Globus pallidus (tissue), 1 donor: ENCODE measurements around the gene MAP4.

Experiments used
- DNase-seq: peaks from one replicate; pipeline ENCODE4 v3.0.0-alpha.2; 2015; ENCODE audit warnings: low spot score

Gene MAP4

GRCh38 chr3:47961815-47962606 lies 54.2 kb downstream of the MAP4 start:
- no peak for DNase-seq

DNA sequence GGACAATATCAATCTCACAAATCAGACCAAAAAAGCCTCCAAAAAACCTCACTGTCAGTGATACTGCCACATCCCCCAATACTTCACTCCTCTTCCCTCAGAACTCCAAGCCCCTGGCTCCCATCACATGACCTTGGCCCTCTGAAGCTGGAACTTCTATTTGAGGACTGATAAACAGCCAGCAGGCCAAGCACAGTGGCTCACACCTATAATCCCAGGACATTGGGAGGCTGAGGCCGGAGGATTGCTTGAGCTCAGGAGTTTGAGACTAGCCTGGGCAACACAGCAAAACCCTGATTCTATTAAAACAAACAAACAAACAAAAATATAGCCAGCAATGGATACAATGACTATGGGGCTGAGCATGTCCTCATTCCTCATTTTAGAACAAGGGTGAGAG lies 55.2 kb downstream of the MAP4 start:
- no peak for DNase-seq

DNA sequence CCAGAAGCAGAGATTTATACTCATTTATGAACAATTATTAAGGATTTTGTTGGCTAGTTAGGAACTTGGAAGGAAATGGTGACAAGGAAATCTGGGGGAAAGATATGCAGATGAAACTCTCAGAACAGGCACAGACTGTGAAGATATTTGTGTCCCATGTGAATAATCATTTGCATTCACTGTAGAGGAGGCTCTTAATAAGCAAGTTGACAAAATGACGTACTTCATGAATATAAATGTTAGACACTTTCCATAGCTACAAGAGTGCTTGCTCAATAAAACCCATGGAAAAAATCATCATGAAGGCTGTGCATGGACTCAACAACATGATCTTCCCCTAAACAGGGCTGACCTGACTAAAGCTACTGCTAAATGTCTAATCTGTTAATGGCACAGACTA lies 59.7 kb downstream of the MAP4 start:
- DNase-seq, result no peak

DNA sequence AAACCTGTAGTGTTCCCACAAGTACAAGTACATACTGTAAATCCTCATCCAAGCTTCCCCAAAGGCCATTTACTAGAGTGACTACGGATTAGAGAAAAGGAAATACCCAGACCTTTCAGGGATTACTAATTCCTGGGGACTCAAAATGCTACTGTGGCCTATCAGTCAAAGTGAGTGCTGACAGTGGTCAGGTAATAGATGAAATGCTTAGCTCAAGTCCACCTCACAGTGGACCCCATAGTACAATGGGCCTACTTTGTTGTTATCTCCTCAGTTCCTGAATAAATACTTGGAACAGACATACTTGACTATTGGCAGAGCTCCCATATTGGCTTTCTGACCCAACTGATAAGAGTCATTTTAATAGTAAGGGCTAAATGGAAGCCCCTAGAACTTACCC lies 61.6 kb downstream of the MAP4 start:
- DNase-seq, result no peak

- no peak for DNase-seq
Observed at GRCh38 chr3:47950453-47951169, 65.6 kb downstream of the MAP4 start.

GRCh38 chr3:47949979-47950378 lies 66.2 kb downstream of the MAP4 start:
- DNase-seq, result no peak

DNA sequence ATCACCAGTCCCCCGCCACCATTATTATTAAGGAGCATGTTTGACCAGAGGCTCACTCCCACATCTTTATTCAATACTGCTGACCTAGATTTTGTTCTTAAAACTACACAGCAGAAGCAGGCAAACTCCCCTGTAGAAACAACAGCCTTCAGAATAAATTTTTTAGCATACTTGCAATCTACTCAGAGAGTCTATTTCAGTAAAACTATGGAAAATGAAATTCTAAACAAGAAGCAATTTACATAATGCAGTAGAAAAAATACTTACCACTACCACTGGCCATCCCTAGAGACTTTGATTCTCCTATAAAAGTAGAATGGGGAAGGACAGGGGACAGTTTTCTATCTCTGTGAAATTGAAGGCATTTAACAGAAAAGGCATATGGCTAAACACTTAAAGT lies 76.0 kb downstream of the MAP4 start:
- DNase-seq, result no peak

DNA sequence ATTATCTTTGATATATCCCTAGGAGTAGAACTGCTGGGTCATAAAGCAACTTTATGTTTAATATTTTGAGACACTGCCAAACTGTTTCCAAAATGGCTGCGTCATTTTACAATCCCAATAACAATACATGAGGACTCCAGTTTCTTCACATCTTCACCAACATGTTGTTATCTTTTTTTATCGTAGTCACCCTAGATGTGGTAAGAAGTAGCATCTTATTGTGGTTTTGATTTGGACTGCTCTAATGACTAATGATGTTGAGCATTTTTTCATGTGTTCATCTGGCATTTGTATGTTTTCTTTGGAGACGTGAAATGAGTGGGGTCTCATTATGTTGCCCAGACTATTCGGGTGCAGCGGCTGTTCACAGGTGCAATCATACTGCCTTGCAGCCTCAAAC lies 83.8 kb downstream of the MAP4 start:
- DNase-seq, result no peak

DNA sequence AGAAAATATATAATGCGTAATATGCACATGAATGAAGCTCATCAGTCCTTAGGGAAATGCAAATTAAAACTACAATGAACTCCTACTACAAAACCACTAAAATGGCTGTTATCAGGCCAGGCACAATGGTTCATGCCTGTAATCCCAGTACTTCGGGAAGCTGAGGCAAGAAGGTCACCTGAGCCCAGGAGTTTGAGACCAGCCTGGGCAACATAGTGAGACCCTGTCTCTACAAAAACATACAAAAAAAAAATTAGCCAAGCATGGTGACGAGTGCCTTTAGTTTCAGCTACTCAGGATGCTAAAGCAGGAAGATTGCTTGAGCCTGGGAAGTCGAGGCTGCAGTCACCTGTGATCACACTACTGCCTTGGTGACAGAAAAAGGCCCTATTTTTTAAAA lies 85.2 kb downstream of the MAP4 start:
- DNase-seq, result no peak

- DNase-seq, result no peak
Observed at GRCh38 chr3:47916696-47917095, 99.5 kb downstream of the MAP4 start.

DNA sequence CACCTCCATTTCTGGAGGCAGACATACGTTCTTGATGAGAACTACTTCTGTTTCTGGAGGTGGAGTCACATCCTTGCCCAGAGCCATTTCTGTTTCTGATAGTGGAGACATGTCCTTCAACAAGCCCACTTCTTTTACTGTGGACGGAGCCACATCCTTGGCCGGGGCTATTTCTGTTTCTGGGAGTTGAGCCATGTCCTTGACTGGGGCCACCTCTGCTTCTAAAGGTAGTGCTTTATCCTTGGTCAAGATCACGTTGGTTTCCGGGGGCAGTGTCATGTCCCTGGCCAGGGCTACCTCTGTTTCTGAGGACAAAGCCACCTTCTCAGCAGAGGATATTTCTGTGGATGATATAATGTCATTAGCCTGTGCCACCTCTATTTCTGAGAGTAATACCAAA lies 100.0 kb downstream of the MAP4 start:
- no peak for DNase-seq

- no peak for DNase-seq
Observed at GRCh38 chr3:47912006-47912504, 104.2 kb downstream of the MAP4 start.

- DNase-seq, result no peak
Observed at GRCh38 chr3:47910777-47911440, 105.3 kb downstream of the MAP4 start.

DNA sequence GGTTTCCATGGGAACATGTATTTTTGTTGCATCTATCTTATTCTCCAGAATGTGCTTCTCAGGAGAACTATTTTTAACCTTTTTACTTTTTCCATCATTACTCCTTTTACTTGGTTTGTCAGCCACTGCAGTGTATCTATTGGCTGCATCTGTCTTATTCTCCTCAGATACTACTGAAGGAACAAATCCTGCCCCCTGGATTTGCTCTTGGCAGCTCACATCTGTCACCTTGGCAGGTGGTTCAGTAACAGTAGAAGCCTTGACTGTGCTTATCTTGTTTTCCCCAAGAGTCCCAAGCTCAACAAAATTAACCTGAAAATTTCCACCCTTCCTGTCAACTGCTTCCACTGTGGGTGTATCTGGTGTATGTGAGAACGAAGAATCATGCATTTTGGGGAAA lies 106.0 kb downstream of the MAP4 start:
- DNase-seq, result no peak

DNA sequence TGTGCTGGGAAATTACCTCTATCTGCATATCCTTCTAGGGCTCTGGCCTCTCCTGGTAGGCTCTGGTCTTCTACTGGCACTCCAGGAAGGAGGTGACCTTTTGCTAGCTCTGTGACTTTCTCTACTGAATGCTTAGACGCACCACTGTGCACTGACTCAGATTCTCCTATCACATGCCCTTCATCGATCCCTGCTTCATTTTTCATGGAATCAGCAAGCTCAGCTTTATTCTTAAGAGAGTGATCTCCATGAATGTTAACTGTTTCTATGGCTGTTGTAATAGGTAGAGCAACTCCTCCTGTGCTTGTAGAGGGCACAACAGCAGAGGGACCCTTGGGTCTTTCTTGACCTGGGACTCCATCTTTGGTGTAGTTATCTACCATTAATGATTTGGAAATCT lies 106.6 kb downstream of the MAP4 start:
- no peak for DNase-seq

DNA sequence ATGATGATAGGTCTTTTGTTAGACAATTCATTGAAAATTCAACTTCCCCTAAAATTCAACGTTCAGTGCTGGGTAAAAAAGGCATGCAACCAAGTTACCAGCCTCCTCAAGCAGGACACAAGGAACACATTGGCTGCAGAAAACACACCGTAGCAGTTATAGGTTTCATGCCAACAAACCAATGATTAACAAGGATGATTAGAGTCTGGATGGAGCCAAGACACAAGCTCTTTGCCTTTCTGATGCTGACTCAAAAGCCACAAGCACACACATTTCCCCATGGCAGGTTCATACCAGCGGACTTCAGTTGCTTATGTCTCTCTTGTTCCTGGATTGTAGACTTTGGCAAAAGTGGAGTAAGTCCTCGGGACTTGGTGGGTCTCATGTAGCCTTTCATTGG lies 107.5 kb downstream of the MAP4 start:
- no peak for DNase-seq

DNA sequence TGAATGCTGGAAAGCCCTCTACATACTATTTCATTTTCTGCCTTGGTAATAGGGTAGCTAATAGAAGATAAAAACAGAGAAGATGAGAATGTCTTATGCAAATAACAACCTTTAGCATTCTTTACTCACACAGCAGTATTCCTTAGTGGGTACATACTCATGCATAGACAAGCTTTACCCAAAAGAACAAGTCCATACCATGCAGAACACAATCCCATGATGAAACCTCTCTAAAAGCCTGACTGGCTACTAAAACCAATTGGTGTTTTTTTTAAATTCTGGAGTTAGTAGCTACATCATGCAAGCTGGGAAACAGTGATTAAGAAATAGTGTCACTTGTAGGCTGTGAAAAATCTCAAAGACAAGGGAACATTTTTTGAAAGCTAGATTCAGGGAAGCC lies 108.4 kb downstream of the MAP4 start:
- no peak for DNase-seq

- DNase-seq, result no peak
Observed at GRCh38 chr3:47902746-47903145, 113.5 kb downstream of the MAP4 start.

GRCh38 chr3:47901280-47901833 lies 114.9 kb downstream of the MAP4 start:
- no peak for DNase-seq

- no peak for DNase-seq
Observed at GRCh38 chr3:47899495-47900108, 116.6 kb downstream of the MAP4 start.

DNA sequence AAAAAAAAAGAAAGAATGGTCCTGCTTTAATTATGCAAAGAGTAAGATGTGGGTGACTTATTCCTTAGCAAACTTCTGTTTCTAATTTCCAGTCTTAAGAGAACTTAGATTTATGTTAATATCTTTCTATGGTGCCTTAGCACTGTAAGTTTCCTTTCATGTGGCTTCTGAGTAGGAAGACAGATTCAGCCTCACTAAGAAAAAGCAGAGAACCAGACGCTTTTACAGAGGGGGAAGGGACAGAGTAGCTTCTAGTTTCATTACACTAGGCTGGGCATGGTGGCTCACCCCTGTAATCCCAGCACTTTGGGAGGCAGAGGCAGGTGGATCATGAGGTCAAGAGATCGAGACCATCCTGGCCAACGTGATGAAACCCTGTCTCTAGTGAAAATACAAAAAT lies 118.3 kb downstream of the MAP4 start:
- no peak for DNase-seq

GRCh38 chr3:47896736-47897135 lies 119.5 kb downstream of the MAP4 start:
- no peak for DNase-seq
